Panc1 (cell line): ENCODE results near the gene MMP11. TPM values are rescaled to one million over a fixed set of nuclear protein-coding genes. Genes with fewer than 3 reads are reported as not detected.

Source experiments
- ATAC-seq: fragments of 200-7000 bp; cut with Tn5 transposase; 2 replicates; pipeline ENCODE4 v1.9.1; 2020; ENCODE audit warnings: mild to moderate bottlenecking, moderate library complexity
- BruUV-seq: library from RNA; stranded (reverse); fragments of 400-500 nt; replicated peaks from 2 replicates; lab custom pipeline; 2021; lab: Mats Ljungman, UMichigan
- CTCF ChIA-PET: fragments of 300-600 bp; sonication (Branson Sonifier 250); formaldehyde crosslinking; loops from one replicate; lab custom pipeline; 2022; ENCODE audit warnings: antibody characterized with exemption; lab: Charles Lee
- POLR2A ChIA-PET: fragments of 300-600 bp; sonication (Branson Sonifier 250); formaldehyde crosslinking; loops from one replicate; lab custom pipeline; 2022; ENCODE audit warnings: antibody characterized with exemption; lab: Charles Lee
- DNase-seq: peaks from one replicate; pipeline ENCODE4 v3.0.0-alpha.2; 2010; ENCODE audit warnings: low read depth, low spot score
- H3K27ac ChIP-seq: 2 replicates; pipeline ENCODE4 v1.5.1; 2011; ENCODE audit warnings: mild to moderate bottlenecking, low read length, inconsistent platforms
- H3K27me3 ChIP-seq: fragments of 200-500 bp; sonication (Bioruptor generic); 2 replicates; pipeline ENCODE4 v1.6.0; 2014; ENCODE audit warnings: low read length, inconsistent platforms; ENCODE audit not compliant: control insufficient read depth, insufficient read depth
- H3K36me3 ChIP-seq: fragments of 200-500 bp; sonication (Bioruptor generic); 2 replicates; pipeline ENCODE4 v1.5.1; 2014; ENCODE audit warnings: inconsistent platforms, mild to moderate bottlenecking, low read length, moderate library complexity; ENCODE audit not compliant: control insufficient read depth, insufficient read depth
- H3K4me1 ChIP-seq: 2 replicates; pipeline ENCODE4 v1.5.1; 2011; ENCODE audit warnings: inconsistent platforms, mild to moderate bottlenecking, low read length, moderate library complexity; ENCODE audit not compliant: control insufficient read depth, insufficient read depth
- H3K4me3 ChIP-seq, 2 experiments: 2 replicates each; pipeline ENCODE4 v1.5.1; 2011 to 2012; ENCODE audit warnings: low read depth in 2 of 2, low read length in 2 of 2, mild to moderate bottlenecking in 2 of 2, inconsistent platforms in 1 of 2, moderate library complexity in 1 of 2
- H3K9me3 ChIP-seq: fragments of 200-500 bp; sonication (Bioruptor generic); 2 replicates; pipeline ENCODE4 v1.5.1; 2014; ENCODE audit warnings: low read depth, mild to moderate bottlenecking, inconsistent platforms, low read length, moderate library complexity; ENCODE audit not compliant: control insufficient read depth, insufficient read depth
- POLR2AphosphoS5 ChIP-seq: IDR thresholded peaks from 2 replicates; pipeline ENCODE4 v1.6.1; 2012; ENCODE audit warnings: mild to moderate bottlenecking, low read depth, low read length, moderate library complexity
- REST ChIP-seq, 2 experiments: IDR thresholded peaks; 2 replicates each; pipeline ENCODE4 v1.6.1; 2011 to 2012; ENCODE audit warnings: low read depth in 2 of 2, control low read depth in 1 of 2, low read length in 1 of 2, mild to moderate bottlenecking in 1 of 2, moderate library complexity in 1 of 2; ENCODE audit not compliant: insufficient read depth in 1 of 2
- SIN3A ChIP-seq: IDR thresholded peaks from 2 replicates; pipeline ENCODE4 v1.6.1; 2012; ENCODE audit warnings: low read depth, mild to moderate bottlenecking, low read length, moderate library complexity, borderline replicate concordance; ENCODE audit not compliant: insufficient read depth
- TCF7L2 ChIP-seq: IDR thresholded peaks from 2 replicates; pipeline ENCODE4 v1.6.1; 2011; ENCODE audit warnings: mild to moderate bottlenecking, low read depth, low read length, inconsistent platforms
- in situ Hi-C: cut with HindIII; loops from 2 replicates; pipeline ENCODE4 v1.10.0; 2016; ENCODE audit warnings: low sequenced_read_pairs, low pct_unique_long_range_greater_than_20kb
- intact Hi-C: fragments of 100-400 bp; cut with micrococcal nuclease; formaldehyde crosslinking; loops from one replicate; pipeline ENCODE4 v1.10.0; 2022; ENCODE audit not compliant: unreplicated experiment
- total RNA-seq: library from RNA; stranded (reverse); gene quantifications from one replicate; pipeline ENCODE4 v1.2.1, GENCODE V29; 2021; ENCODE audit not compliant: unreplicated experiment
- TF ChIP-seq, protein P1 (sequence below): fragments of 450-650 bp; IDR thresholded peaks from 2 replicates; pipeline ENCODE4 v1.5.1; 2017; ENCODE audit warnings: mild to moderate bottlenecking

Gene MMP11
- total RNA-seq, 1 experiment from 2014 or later, result 3.0 TPM

DNA sequence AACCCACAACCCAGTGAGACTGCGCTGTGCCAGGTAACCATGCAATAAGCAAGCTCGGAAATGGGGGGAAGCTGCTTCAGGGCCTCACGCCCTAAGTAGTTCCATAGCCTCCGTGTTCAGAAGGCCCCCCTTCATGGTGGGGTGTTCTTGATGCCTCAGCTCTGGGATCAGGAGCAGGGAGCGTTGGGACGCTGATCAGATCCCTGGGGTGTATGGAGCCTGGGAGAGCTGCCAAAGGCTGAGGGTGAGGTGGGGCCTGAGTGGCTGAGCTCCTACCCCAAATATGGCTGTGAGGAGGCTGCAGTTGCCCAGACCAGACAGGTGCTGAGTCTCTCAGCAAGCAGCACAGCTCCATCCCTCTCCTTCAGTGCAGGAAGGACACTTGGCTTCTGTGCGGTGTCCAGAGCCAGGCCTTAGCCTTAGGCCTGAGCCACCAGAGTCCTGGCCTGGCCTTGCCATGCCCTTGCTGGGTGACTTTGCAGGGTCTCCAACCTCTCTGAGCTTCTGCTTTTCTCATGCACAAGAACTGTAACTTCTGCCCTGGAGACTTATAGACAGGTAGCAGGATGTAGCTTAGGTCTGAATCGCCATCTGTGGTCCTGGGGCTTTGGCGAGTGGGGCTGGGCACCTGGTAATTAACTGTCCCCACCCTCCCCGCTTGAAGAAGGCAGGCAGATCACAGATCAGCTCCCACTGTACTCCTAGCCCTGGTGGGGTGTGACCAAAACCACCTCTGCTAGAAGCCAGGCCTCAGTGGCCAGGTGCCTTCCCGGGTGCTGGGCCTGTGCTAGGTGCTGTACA, 5.3 kb downstream of the MMP11 start:
- TF ChIP-seq REST (IDR thresholded peaks at IDR 0.05; ENCODE audit: insufficient read depth in 1 of 2, low read depth in 2 of 2, low read length in 1 of 2) (no peak), SIN3A (no peak), POLR2AphosphoS5 (no peak), TCF7L2 (no peak)
- TF ChIP-seq, protein P1, sequence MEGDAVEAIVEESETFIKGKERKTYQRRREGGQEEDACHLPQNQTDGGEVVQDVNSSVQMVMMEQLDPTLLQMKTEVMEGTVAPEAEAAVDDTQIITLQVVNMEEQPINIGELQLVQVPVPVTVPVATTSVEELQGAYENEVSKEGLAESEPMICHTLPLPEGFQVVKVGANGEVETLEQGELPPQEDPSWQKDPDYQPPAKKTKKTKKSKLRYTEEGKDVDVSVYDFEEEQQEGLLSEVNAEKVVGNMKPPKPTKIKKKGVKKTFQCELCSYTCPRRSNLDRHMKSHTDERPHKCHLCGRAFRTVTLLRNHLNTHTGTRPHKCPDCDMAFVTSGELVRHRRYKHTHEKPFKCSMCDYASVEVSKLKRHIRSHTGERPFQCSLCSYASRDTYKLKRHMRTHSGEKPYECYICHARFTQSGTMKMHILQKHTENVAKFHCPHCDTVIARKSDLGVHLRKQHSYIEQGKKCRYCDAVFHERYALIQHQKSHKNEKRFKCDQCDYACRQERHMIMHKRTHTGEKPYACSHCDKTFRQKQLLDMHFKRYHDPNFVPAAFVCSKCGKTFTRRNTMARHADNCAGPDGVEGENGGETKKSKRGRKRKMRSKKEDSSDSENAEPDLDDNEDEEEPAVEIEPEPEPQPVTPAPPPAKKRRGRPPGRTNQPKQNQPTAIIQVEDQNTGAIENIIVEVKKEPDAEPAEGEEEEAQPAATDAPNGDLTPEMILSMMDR, result no peak
- DNase-seq (no peak), ATAC-seq (0 out of 2 replicates have a peak, but pooled peaks have one; percentile 8)
- in situ Hi-C loops (no loop called here), intact Hi-C loops (loop anchor here (10.0 kb wide), 1 partner anchor 67 kb away; no protein-coding TSS in a partner anchor)
- CTCF ChIA-PET, result no interaction called here
- no peaks in the 10 kb centered on the region for H3K9me3 ChIP-seq
- peaks cover 6% of the 10 kb centered on the region for H3K4me1 ChIP-seq
- H3K27me3 ChIP-seq, result no peaks in the 10 kb centered on the region
- POLR2A ChIA-PET, result interaction anchor here (0.6 to 0.7 kb wide), 2 partner anchors 12 to 29 kb away, joined by 4 to 8 read pairs; no protein-coding TSS in a partner anchor
- H3K27ac ChIP-seq, result no peak overlapping the region
- no TSS peak for BruUV-seq
- H3K4me3 ChIP-seq, result no peak overlapping the region
- no peaks in the 10 kb centered on the region for H3K36me3 ChIP-seq

GRCh38 chr22:23778577-23778900, 5.9 kb downstream of the MMP11 start:
- ATAC-seq (no peak), DNase-seq (no peak)
- no peaks in the 10 kb centered on the region for H3K9me3 ChIP-seq
- ChIA-PET CTCF (no interaction called here), POLR2A (no interaction called here)
- TF ChIP-seq REST (IDR thresholded peaks at IDR 0.05; ENCODE audit: insufficient read depth in 1 of 2, low read depth in 2 of 2, low read length in 1 of 2) (no peak), TCF7L2 (no peak), SIN3A (no peak), POLR2AphosphoS5 (no peak)
- TF ChIP-seq, protein P1, result no peak
- no TSS peak for BruUV-seq
- H3K36me3 ChIP-seq, result no peaks in the 10 kb centered on the region
- no peak overlapping the region for H3K4me3 ChIP-seq
- intact Hi-C loops (loop anchor here (10.0 kb wide), 1 partner anchor 66 kb away; no protein-coding TSS in a partner anchor), in situ Hi-C loops (no loop called here)
- H3K4me1 ChIP-seq, result peaks cover 6% of the 10 kb centered on the region
- no peak overlapping the region for H3K27ac ChIP-seq
- H3K27me3 ChIP-seq, result no peaks in the 10 kb centered on the region
